Activated CD8-positive, alpha-beta memory T cell treated with anti-CD3 and anti-CD28 coated beads for 4 hours (primary cell): ENCODE data around the gene BSN.
"Not testable (repeated sequence)": the region's sequence is repeated elsewhere in the genome, so short reads cannot be mapped to it uniquely, and the experiment has no call there.

Source experiments
- DNase-seq, 2 donors: peaks; one replicate each; pipeline ENCODE4 v3.0.0-alpha.2; 2020; ENCODE audit warnings: low read depth in 2 of 2

BSN gene

GRCh38 chr3:49534581-49535441 is 19.5 kb upstream of the BSN start:
- no peak for DNase-seq

GRCh38 chr3:49535971-49536874 is 18.1 kb upstream of the BSN start:
- DNase-seq = no peak

GRCh38 chr3:49536875-49537533 is 17.3 kb upstream of the BSN start:
- DNase-seq = no peak

GRCh38 chr3:49539659-49540560 is 14.4 kb upstream of the BSN start:
- peak; percentile 79 to 85 for DNase-seq

- DNase-seq = no peak
Observed at GRCh38 chr3:49552087-49552486, 2.2 kb upstream of the BSN start.

GRCh38 chr3:49553324-49553691 is 969 bp upstream of the BSN start:
- DNase-seq = no peak

GRCh38 chr3:49554633-49555265 is 472 bp downstream of the BSN start:
- DNase-seq = no peak

GRCh38 chr3:49556500-49557275 is 2.4 kb downstream of the BSN start:
- DNase-seq = no peak

GRCh38 chr3:49563040-49563578 is 8.8 kb downstream of the BSN start:
- no peak for DNase-seq

GRCh38 chr3:49563766-49564165 is 9.5 kb downstream of the BSN start:
- DNase-seq = no peak

- no peak for DNase-seq
Observed at GRCh38 chr3:49566312-49566711, 12.0 kb downstream of the BSN start.

GRCh38 chr3:49567406-49567805 is 13.1 kb downstream of the BSN start:
- no peak for DNase-seq

GRCh38 chr3:49568965-49569364 is 14.7 kb downstream of the BSN start:
- no peak for DNase-seq

- DNase-seq = no peak
Observed at GRCh38 chr3:49570028-49570654, 15.9 kb downstream of the BSN start.

- no peak for DNase-seq
Observed at GRCh38 chr3:49582177-49582576, 27.9 kb downstream of the BSN start.

- DNase-seq = not testable (repeated sequence)
Observed at GRCh38 chr3:49585261-49585755, 31.0 kb downstream of the BSN start.

GRCh38 chr3:49591615-49592014 is 37.3 kb downstream of the BSN start:
- no peak for DNase-seq

GRCh38 chr3:49593041-49593440 is 38.8 kb downstream of the BSN start:
- DNase-seq = no peak

GRCh38 chr3:49600781-49601180 is 46.5 kb downstream of the BSN start:
- no peak for DNase-seq
